Measurements from ENCODE around the gene ANGPTL2. TPM values are rescaled to one million over a fixed set of nuclear protein-coding genes. Genes with fewer than 3 reads are reported as not detected.
A peak's percentile ranks its signal among the peaks of the same experiment; 100 is the strongest.

Gene ANGPTL2
- total and polyA plus RNA-seq, 2 experiments from 2014 or later: 3.0 to 5.8 TPM

DNA sequence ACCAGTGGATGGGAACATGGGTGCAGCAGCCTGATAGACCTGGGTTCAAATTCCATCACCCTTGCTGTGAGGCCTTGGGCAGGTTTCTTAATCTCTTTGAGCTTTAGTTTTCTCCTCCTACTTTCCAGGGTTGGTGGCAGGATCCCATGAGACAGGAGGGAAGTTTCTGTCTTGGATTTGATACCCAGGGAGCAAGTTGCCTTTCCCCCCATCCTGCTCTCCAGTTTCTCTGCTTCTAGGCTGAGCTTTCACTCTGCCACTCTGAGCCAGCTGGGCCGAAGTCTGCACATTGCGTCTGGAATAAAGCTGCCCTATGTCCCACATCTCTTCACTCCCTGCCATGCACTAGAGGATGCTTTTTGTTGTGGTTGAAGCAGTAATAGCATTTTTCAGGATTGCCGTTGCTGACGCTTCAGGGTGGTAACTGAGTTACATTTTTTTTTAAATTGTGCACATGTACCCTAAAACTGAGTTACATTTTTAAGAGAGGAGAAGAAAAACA, 40.5 kb upstream of the ANGPTL2 start:
- DNase-seq (ENCODE audit: low read depth in 1 of 2, low spot score in 1 of 2): no peak
- no peak overlapping the region for H3K27ac ChIP-seq

DNA sequence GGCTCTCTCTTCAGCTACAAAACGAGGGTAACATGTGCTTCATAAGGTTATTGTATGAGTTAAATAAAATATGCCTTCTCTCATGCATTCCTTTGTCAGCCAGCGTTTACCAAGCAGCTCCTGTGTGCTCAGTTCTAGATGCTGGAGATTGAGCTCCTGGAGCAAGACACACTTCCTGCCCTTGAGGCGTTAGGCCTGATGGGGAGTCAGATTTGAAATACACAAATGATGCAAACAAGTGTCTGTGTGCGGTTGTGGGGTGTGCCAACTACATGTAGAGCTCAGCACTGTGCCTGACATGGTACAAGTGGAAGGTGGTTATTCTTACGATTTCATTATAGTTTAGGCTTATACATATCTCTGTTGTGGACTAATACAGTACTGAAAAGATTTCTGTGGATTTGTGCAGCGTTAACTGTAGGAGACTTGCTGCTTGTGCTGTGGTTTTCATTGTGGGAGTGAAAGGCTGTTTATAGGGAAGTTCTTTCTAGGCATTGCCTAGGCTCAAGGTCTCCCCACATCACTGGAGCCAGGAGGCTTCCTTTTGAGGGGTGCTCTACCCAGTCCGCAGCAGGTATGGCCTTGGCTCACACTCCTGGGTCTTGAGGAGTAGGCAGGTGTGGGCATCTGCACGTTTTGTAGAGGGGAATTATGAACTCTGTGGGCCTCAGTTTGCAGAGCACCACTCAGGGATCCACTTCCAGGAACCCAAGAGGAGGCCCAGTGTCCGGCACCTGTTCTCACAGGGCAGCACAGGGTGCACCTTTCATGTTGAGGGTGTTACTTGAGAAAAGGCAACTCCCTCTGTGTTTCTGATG, 39.8 kb upstream of the ANGPTL2 start:
- no peaks in the 10 kb centered on the region for H3K36me3 ChIP-seq
- no peak for DNase-seq (ENCODE audit: low read depth in 1 of 2, low spot score in 1 of 2)
- TF ChIP-seq, protein P1, sequence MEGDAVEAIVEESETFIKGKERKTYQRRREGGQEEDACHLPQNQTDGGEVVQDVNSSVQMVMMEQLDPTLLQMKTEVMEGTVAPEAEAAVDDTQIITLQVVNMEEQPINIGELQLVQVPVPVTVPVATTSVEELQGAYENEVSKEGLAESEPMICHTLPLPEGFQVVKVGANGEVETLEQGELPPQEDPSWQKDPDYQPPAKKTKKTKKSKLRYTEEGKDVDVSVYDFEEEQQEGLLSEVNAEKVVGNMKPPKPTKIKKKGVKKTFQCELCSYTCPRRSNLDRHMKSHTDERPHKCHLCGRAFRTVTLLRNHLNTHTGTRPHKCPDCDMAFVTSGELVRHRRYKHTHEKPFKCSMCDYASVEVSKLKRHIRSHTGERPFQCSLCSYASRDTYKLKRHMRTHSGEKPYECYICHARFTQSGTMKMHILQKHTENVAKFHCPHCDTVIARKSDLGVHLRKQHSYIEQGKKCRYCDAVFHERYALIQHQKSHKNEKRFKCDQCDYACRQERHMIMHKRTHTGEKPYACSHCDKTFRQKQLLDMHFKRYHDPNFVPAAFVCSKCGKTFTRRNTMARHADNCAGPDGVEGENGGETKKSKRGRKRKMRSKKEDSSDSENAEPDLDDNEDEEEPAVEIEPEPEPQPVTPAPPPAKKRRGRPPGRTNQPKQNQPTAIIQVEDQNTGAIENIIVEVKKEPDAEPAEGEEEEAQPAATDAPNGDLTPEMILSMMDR (IDR thresholded peaks at IDR 0.05; ENCODE audit: low read depth, low read length): no peak
- no peaks in the 10 kb centered on the region for H3K4me1 ChIP-seq (ENCODE audit: low read depth)
- H3K4me3 ChIP-seq: no peak overlapping the region
- no peaks in the 10 kb centered on the region for H3K9me3 ChIP-seq (ENCODE audit: low read depth)
- no peaks in the 10 kb centered on the region for H3K27me3 ChIP-seq
- no peak overlapping the region for H3K27ac ChIP-seq

More for the DNA sequence above, 40.5 kb upstream of the ANGPTL2 start:
- TF ChIP-seq, protein P1 (IDR thresholded peaks at IDR 0.05; ENCODE audit: low read depth, low read length): no peak
- Histone ChIP-seq H3K36me3 (no peaks in the 10 kb centered on the region), H3K4me3 (no peak overlapping the region), H3K9me3 (ENCODE audit: low read depth) (no peaks in the 10 kb centered on the region), H3K4me1 (ENCODE audit: low read depth) (no peaks in the 10 kb centered on the region), H3K27me3 (no peaks in the 10 kb centered on the region)

DNA sequence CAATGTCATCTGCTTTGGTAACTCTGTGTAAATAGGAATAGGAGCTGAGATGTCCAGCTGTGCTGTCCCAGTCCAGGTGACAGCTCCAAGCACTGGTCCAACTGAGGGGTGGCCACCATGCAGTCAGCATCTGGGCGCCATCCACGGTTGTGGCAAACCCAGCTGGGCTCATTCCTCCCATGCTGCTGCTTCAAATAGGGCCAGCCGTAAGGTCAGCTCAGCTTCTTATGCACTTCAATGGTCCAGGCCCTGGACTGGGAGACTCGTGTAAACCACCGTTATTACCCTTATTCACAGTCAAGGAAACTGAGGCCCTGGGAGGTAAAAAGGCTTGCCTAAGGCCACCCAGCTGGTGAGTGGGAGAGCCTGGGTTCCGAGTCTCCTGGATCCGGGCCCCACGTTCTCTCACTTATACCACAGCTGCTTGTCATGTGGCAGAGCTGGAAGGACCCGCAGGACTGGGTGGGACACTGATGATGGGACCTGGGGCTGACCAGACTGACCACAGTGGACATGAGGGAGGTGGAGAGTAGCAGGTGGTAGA, 38.7 kb upstream of the ANGPTL2 start:
- Histone ChIP-seq H3K27me3 (no peaks in the 10 kb centered on the region), H3K4me1 (ENCODE audit: low read depth) (no peaks in the 10 kb centered on the region), H3K4me3 (no peak overlapping the region), H3K9me3 (ENCODE audit: low read depth) (no peaks in the 10 kb centered on the region), H3K27ac (no peak overlapping the region), H3K36me3 (no peaks in the 10 kb centered on the region)
- no peak for DNase-seq (ENCODE audit: low read depth in 1 of 2, low spot score in 1 of 2)
- TF ChIP-seq, protein P1 (IDR thresholded peaks at IDR 0.05; ENCODE audit: low read depth, low read length): no peak

DNA sequence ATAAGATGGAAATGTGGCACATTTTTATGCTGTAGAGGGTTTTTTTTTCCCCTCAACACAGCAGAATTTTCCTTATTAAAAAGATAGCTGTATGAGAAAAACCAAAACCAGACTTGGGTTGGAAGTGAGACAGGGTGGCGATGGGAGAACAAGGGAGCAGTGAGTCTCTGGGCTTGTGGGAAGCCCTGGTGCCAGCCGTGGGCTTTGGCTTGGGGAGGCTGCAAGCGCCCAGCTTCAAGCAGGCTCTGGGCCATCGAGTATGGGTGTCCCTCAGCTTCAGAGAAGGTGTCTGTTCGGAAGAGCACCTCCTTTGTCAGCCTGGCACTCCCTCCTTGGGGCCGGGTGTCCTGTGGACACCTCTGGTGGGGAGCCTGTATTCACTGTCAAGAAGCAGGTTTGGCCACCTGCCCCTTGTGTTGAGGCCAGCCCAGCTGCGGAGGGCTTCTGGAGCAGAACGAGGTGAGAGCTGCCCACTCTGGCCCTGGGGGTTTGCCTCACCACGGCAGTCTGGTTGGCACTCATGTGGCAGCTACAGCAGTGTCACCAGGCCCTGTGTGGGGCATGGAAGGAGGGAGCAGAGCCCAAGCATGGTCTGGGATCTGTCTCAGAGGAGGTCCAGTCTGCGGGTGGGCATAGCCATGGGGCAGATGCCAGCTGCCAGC, 37.6 kb upstream of the ANGPTL2 start:
- H3K27ac ChIP-seq: no peak overlapping the region
- no peak for DNase-seq (ENCODE audit: low read depth in 1 of 2, low spot score in 1 of 2)
- H3K9me3 ChIP-seq (ENCODE audit: low read depth): no peaks in the 10 kb centered on the region
- no peaks in the 10 kb centered on the region for H3K27me3 ChIP-seq
- no peaks in the 10 kb centered on the region for H3K4me1 ChIP-seq (ENCODE audit: low read depth)
- H3K36me3 ChIP-seq: no peaks in the 10 kb centered on the region
- no peak overlapping the region for H3K4me3 ChIP-seq
- TF ChIP-seq, protein P1 (IDR thresholded peaks at IDR 0.05; ENCODE audit: low read depth, low read length): no peak

DNA sequence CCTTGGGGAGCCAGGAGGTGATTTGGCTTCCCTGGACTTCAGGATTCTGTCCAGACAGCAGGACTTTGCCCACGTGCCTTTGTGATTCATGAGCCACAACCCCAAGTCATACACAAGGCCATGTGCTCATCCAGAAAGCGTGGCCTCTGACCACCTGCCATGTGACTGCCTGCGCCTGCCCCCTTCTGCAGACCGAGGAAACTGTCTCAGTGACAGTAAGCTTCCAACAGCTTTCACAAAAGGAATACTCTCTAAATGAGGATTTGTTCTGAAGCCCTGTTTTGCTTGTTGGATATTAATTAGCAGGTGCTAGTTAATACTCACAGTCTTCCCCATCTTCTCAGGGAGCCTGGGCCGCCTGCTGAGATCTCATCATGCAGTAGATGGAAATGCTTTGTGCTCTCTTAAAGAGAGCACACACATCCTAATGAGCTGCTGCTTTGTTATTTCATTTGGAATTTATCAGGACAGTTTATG, 36.9 kb upstream of the ANGPTL2 start:
- Histone ChIP-seq H3K4me1 (ENCODE audit: low read depth) (no peaks in the 10 kb centered on the region), H3K9me3 (ENCODE audit: low read depth) (no peaks in the 10 kb centered on the region), H3K27me3 (no peaks in the 10 kb centered on the region), H3K4me3 (no peak overlapping the region), H3K36me3 (no peaks in the 10 kb centered on the region), H3K27ac (no peak overlapping the region)
- peak; percentile 40 to 66 for DNase-seq (ENCODE audit: low read depth in 1 of 2, low spot score in 1 of 2)
- TF ChIP-seq, protein P1 (IDR thresholded peaks at IDR 0.05; ENCODE audit: low read depth, low read length): no peak

Measured in cardiac muscle cell (in vitro differentiated cells and primary cell).